ENCODE results near the gene TRIM67.

GRCh38 chr1:231163830-231164427 is 2.1 kb downstream of the TRIM67 start:
- TF ChIP-seq POLR2A (IDR thresholded peaks at IDR 0.05; ENCODE audit: low read length) (no peak), RFX5 (IDR thresholded peaks at IDR 0.05) (no peak), CTCF (IDR thresholded peaks at IDR 0.05) (no peak)

All from A549 (cell line).